ENCODE results near the gene KRT74. TPM values are rescaled to one million over a fixed set of nuclear protein-coding genes. Genes with fewer than 3 reads are reported as not detected.

The KRT74 gene
- total and polyA plus RNA-seq, 2 of the 13 experiments (the other 11 are each of a cell fraction or from before 2014, with no cell fraction given): not detected

- Histone ChIP-seq H3K27me3 (ENCODE audit: control insufficient read depth in 1 of 2, insufficient read depth in 2 of 2, low read length in 2 of 2) (peaks cover 3 to 6% of the 10 kb centered on the region in 2 experiments; a peak in 2 of 5 replicates), H4K20me1 (ENCODE audit: insufficient read depth, low read length) (no peaks in the 10 kb centered on the region), H3K9ac (ENCODE audit: insufficient read depth, low read depth, low read length) (no peak overlapping the region), H3K27ac (ENCODE audit: extremely low read length, insufficient read depth, low read length) (no peak overlapping the region), H3K4me1 (ENCODE audit: insufficient read depth, low read length) (no peaks in the 10 kb centered on the region), H3K36me3 (replicated peaks in 1 of 2; ENCODE audit: control insufficient read depth in 1 of 2, insufficient read depth in 2 of 2, low read length in 2 of 2) (no peaks in the 10 kb centered on the region), H3K9me3 (ENCODE audit: low read length) (no peaks in the 10 kb centered on the region), H3K79me2 (ENCODE audit: insufficient read depth, low read length) (no peaks in the 10 kb centered on the region), H2AFZ (ENCODE audit: low read length) (no peak overlapping the region), H3K4me2 (ENCODE audit: low read depth, low read length) (no peak overlapping the region), H3K4me3 (replicated peaks in 1 of 3; ENCODE audit: insufficient read depth in 1 of 3, low read depth in 2 of 3, low read length in 3 of 3) (no peak overlapping the region)
- FAIRE-seq (no peak), DNase-seq (ENCODE audit: low spot score) (no peak), ATAC-seq (no peak)
- ChIA-PET CTCF (ENCODE audit: low intra/inter-chr PET ratio, low total read pairs) (no interaction called here), POLR2A (no interaction called here)
- BruUV-seq (replicated peaks): no TSS peak
- intact Hi-C loops (cut with micrococcal nuclease; ENCODE audit: unreplicated experiment): no loop called here
- TF ChIP-seq SP2 (CRISPR knock-in tag; IDR thresholded peaks at IDR 0.05) (no peak), ZMAT3 (CRISPR knock-in tag; conservative IDR thresholded peaks at IDR 0.05) (no peak), HNRNPK (IDR thresholded peaks at IDR 0.05; ENCODE audit: low read depth, low read length, poor library complexity, severe bottlenecking) (no peak), ZNF101 (CRISPR knock-in tag; IDR thresholded peaks at IDR 0.05; ENCODE audit: borderline replicate concordance, low read depth) (no peak), FOXA1 (IDR thresholded peaks at IDR 0.05) (no peak), FOXA1 (CRISPR knock-in tag; IDR thresholded peaks at IDR 0.05) (no peak), NCOA2 (CRISPR knock-in tag; IDR thresholded peaks at IDR 0.05) (no peak), RELA (CRISPR knock-in tag; IDR thresholded peaks at IDR 0.05) (no peak), ZNF674 (CRISPR knock-in tag; IDR thresholded peaks at IDR 0.05; ENCODE audit: low read depth) (no peak), SMAD1 (CRISPR knock-in tag; IDR thresholded peaks at IDR 0.05; ENCODE audit: borderline replicate concordance, low read depth) (no peak), ZNF724P (CRISPR knock-in tag; IDR thresholded peaks at IDR 0.05; ENCODE audit: borderline replicate concordance) (no peak), MYPOP (CRISPR knock-in tag; IDR thresholded peaks at IDR 0.05) (no peak), ELF3 (CRISPR knock-in tag; IDR thresholded peaks at IDR 0.05) (no peak)
- TF ChIP-seq, protein P1, sequence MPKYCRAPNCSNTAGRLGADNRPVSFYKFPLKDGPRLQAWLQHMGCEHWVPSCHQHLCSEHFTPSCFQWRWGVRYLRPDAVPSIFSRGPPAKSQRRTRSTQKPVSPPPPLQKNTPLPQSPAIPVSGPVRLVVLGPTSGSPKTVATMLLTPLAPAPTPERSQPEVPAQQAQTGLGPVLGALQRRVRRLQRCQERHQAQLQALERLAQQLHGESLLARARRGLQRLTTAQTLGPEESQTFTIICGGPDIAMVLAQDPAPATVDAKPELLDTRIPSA (CRISPR knock-in tag; IDR thresholded peaks at IDR 0.05; ENCODE audit: borderline replicate concordance): no peak
- TF ChIP-seq, protein P2, sequence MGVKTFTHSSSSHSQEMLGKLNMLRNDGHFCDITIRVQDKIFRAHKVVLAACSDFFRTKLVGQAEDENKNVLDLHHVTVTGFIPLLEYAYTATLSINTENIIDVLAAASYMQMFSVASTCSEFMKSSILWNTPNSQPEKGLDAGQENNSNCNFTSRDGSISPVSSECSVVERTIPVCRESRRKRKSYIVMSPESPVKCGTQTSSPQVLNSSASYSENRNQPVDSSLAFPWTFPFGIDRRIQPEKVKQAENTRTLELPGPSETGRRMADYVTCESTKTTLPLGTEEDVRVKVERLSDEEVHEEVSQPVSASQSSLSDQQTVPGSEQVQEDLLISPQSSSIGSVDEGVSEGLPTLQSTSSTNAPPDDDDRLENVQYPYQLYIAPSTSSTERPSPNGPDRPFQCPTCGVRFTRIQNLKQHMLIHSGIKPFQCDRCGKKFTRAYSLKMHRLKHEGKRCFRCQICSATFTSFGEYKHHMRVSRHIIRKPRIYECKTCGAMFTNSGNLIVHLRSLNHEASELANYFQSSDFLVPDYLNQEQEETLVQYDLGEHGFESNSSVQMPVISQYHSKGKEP (CRISPR knock-in tag; IDR thresholded peaks at IDR 0.05): no peak
- TF ChIP-seq, protein P3, sequence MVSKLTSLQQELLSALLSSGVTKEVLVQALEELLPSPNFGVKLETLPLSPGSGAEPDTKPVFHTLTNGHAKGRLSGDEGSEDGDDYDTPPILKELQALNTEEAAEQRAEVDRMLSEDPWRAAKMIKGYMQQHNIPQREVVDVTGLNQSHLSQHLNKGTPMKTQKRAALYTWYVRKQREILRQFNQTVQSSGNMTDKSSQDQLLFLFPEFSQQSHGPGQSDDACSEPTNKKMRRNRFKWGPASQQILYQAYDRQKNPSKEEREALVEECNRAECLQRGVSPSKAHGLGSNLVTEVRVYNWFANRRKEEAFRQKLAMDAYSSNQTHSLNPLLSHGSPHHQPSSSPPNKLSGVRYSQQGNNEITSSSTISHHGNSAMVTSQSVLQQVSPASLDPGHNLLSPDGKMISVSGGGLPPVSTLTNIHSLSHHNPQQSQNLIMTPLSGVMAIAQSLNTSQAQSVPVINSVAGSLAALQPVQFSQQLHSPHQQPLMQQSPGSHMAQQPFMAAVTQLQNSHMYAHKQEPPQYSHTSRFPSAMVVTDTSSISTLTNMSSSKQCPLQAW (CRISPR knock-in tag; IDR thresholded peaks at IDR 0.05): no peak
- no CpG with 5 or more reads among the region's 7 CpGs for WGBS (ENCODE audit: low lambda C conversion rate)
- in situ Hi-C loops (cut with HindIII; ENCODE audit: extremely low pct_ligation_motif_present, low pct_unique_long_range_greater_than_20kb): loop anchor here (25.0 kb wide), 1 partner anchor 403 kb away; no protein-coding TSS in a partner anchor
Observed at GRCh38 chr12:52540531-52540930, 33.1 kb downstream of the KRT74 start.

All from HepG2 (cell line).